ENCODE data around the gene MATCAP1. TPM values are rescaled to one million over a fixed set of nuclear protein-coding genes. Genes with fewer than 3 reads are reported as not detected.

The MATCAP1 gene
- total and polyA plus RNA-seq, 2 of the 13 experiments (the other 11 are each of a cell fraction or from before 2014, with no cell fraction given) = 11.2 to 24.5 TPM

DNA sequence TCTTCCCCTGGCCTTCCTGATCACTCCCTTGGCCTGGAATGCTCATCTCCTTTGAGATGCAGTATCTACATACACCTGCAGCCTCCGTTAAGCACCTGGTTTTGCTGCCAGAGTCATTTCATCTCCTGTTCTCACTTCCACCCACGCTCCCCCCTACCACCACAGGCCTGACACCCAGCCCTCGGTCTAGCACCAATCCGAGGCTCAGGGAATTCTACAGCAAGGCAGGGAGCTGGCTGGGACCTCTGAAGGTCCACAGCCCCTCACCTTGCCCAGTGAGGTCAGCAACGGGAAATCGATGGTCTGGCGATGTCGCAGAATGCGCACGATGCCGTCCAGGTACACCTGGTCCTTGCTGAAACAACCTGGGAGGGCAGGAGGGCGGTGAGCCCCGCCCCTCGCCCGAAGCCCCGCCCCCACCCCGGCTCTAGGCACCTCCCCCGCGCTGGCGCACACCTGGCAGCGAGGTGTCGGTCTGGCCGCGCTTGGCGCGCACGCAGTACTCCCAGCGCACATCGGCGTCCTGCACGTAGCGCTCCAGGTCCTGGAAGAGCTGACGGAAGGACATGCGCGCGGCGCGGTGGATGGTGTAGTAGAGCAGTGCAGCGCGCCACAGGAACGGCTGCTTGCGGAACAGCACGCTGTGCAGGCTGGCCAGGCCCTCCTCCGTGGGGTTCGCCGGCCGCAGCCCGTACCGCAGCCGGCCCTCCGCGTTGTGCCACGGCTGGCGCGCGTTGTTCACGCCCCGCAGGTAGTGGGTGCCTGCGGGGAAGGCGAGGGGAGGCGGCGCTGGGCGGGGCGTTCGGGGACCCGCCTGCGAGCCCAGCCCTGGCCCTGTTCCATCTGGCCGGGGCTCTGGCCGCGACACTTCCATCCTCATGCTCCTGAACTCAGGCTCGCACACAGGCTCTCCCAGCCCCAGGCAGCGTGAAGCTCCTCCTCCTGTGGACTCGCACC, 5.7 kb downstream of the MATCAP1 start (continued):
- 0 out of 2 replicates have a peak, but pooled peaks have one; percentile 28 for TF ChIP-seq ZNF570 (CRISPR knock-in tag; IDR thresholded peaks at IDR 0.05; ENCODE audit: borderline replicate concordance)
- TF ChIP-seq ZNF136 (CRISPR knock-in tag; IDR thresholded peaks at IDR 0.05; ENCODE audit: low read depth) = no peak; the same call in 1 of the 2 replicates
- TF ChIP-seq ZNF253 (CRISPR knock-in tag; IDR thresholded peaks at IDR 0.05; ENCODE audit: borderline replicate concordance) = 0 out of 2 replicates have a peak, but pooled peaks have one; percentile 15
- no peak; the same call in 1 of the 2 replicates for TF ChIP-seq JDP2 (CRISPR knock-in tag; IDR thresholded peaks at IDR 0.05; ENCODE audit: borderline replicate concordance)
- TF ChIP-seq ZNF75D (CRISPR knock-in tag; IDR thresholded peaks at IDR 0.05; ENCODE audit: borderline replicate concordance) = no peak
- TF ChIP-seq SRSF1 (optimal IDR thresholded peaks at IDR 0.05; ENCODE audit: low read depth, low read length) = no peak
- no peak for TF ChIP-seq GTF3A (CRISPR knock-in tag; conservative IDR thresholded peaks at IDR 0.05)
- 0 out of 2 replicates have a peak, but pooled peaks have one; percentile 54 for TF ChIP-seq ZNF564 (CRISPR knock-in tag; IDR thresholded peaks at IDR 0.05)
- TF ChIP-seq ZNF235 (CRISPR knock-in tag; IDR thresholded peaks at IDR 0.05; ENCODE audit: borderline replicate concordance) = no peak
- TF ChIP-seq FOSL1 (CRISPR knock-in tag; IDR thresholded peaks at IDR 0.05; ENCODE audit: borderline replicate concordance) = no peak
- peak; percentile 72 for TF ChIP-seq ZFYVE20 (CRISPR knock-in tag; IDR thresholded peaks at IDR 0.05; ENCODE audit: borderline replicate concordance, low read depth)
- TF ChIP-seq FOXC1 (CRISPR knock-in tag; IDR thresholded peaks at IDR 0.05; ENCODE audit: borderline replicate concordance) = no peak
- TF ChIP-seq ZKSCAN1 (IDR thresholded peaks at IDR 0.05; ENCODE audit: low read length) = no peak
- TF ChIP-seq MXI1 (IDR thresholded peaks at IDR 0.05; ENCODE audit: borderline replicate concordance, low read depth, low read length) = peak; percentile 62; the same call in 1 of the 3 replicates
- TF ChIP-seq, protein P1, sequence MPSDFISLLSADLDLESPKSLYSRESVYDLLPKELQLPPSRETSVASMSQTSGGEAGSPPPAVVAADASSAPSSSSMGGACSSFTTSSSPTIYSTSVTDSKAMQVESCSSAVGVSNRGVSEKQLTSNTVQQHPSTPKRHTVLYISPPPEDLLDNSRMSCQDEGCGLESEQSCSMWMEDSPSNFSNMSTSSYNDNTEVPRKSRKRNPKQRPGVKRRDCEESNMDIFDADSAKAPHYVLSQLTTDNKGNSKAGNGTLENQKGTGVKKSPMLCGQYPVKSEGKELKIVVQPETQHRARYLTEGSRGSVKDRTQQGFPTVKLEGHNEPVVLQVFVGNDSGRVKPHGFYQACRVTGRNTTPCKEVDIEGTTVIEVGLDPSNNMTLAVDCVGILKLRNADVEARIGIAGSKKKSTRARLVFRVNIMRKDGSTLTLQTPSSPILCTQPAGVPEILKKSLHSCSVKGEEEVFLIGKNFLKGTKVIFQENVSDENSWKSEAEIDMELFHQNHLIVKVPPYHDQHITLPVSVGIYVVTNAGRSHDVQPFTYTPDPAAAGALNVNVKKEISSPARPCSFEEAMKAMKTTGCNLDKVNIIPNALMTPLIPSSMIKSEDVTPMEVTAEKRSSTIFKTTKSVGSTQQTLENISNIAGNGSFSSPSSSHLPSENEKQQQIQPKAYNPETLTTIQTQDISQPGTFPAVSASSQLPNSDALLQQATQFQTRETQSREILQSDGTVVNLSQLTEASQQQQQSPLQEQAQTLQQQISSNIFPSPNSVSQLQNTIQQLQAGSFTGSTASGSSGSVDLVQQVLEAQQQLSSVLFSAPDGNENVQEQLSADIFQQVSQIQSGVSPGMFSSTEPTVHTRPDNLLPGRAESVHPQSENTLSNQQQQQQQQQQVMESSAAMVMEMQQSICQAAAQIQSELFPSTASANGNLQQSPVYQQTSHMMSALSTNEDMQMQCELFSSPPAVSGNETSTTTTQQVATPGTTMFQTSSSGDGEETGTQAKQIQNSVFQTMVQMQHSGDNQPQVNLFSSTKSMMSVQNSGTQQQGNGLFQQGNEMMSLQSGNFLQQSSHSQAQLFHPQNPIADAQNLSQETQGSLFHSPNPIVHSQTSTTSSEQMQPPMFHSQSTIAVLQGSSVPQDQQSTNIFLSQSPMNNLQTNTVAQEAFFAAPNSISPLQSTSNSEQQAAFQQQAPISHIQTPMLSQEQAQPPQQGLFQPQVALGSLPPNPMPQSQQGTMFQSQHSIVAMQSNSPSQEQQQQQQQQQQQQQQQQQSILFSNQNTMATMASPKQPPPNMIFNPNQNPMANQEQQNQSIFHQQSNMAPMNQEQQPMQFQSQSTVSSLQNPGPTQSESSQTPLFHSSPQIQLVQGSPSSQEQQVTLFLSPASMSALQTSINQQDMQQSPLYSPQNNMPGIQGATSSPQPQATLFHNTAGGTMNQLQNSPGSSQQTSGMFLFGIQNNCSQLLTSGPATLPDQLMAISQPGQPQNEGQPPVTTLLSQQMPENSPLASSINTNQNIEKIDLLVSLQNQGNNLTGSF (CRISPR knock-in tag; IDR thresholded peaks at IDR 0.05) = no peak
- TF ChIP-seq MED8 (CRISPR knock-in tag; IDR thresholded peaks at IDR 0.05; ENCODE audit: insufficient replicate concordance) = no peak
- TF ChIP-seq ZKSCAN8 (CRISPR knock-in tag; IDR thresholded peaks at IDR 0.05; ENCODE audit: borderline replicate concordance) = no peak
- peak; percentile 80; the same call in 1 of the 2 replicates for TF ChIP-seq MEIS1 (CRISPR knock-in tag; IDR thresholded peaks at IDR 0.05; ENCODE audit: borderline replicate concordance)
- no peak for TF ChIP-seq ATF7 (IDR thresholded peaks at IDR 0.05)
- TF ChIP-seq ATF7 (CRISPR knock-in tag; IDR thresholded peaks at IDR 0.05) = no peak
- no peak for TF ChIP-seq RFXANK (CRISPR knock-in tag; IDR thresholded peaks at IDR 0.05)
- TF ChIP-seq HMG20A (CRISPR knock-in tag; IDR thresholded peaks at IDR 0.05; ENCODE audit: borderline replicate concordance) = no peak
- TF ChIP-seq ZNF33B (CRISPR knock-in tag; IDR thresholded peaks at IDR 0.05) = no peak
- peak; percentile 75 for TF ChIP-seq ZNF777 (CRISPR knock-in tag; IDR thresholded peaks at IDR 0.05)

All from HepG2 (cell line).